Measurements from ENCODE around the gene CDC7.

- TF ChIP-seq CTCF (IDR thresholded peaks at IDR 0.05) (no peak), EZH2 (IDR thresholded peaks at IDR 0.05) (no peak), EZH2phosphoT487 (IDR thresholded peaks at IDR 0.05) (no peak)
Observed at GRCh38 chr1:91490501-91490900, 10.2 kb upstream of the CDC7 start.

Data from neural progenitor cell (in vitro differentiated cells).